ENCODE data around the gene SPATS2.
"Not testable (repeated sequence)": the region's sequence is repeated elsewhere in the genome, so short reads cannot be mapped to it uniquely, and the experiment has no call there.

SPATS2 gene

DNA sequence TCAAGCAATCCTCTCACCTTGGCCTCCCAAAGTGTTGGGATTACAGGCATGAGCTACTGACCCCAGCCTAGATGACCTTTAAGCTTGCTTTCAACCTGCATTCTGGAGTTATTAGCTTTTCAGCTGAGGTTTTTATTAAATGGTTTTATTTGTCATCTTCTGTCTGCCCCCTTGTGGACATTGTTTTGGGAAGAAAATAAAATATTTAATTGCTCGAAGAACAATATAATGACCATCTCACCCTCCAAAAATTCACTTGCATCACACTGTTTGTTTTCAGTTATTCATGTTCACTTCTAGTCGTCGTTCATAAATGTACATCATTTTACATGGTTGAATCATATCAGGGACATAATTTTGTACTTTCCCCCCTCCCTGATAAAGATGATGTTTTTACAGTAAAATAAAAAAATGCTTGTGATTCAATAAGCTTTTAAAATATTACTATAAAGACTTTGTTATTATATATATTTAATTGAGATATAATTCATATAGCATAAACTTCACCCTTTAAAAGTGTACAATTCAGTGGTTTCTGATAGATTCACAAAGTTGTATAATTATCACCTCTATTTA, 10.1 kb upstream of the SPATS2 start:
- FAIRE-seq, result no peak

- no peak for FAIRE-seq
These were observed 8.7 kb upstream of the SPATS2 start for GRCh38 chr12:49358483-49359141.

- FAIRE-seq, result no peak
These were observed 7.6 kb upstream of the SPATS2 start for GRCh38 chr12:49359671-49360070.

DNA sequence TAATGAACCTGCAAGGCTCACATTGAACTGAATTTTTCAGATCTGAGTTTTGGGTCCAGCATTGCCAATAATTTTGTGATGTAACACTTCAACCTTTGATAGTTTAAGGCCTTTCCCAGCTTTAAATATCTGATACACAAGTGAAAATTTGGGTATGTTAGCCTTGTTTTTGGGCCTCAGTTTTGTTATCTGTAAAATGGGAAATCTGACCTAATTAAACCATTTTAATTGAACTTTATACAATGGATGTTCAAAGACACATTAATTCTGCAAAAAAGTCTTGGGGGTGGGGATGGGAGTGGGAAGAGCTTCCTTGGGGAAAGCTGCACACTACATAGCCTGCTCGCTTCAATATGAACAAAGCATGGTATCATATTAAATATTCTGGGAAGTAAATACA, 5.2 kb upstream of the SPATS2 start:
- no peak for FAIRE-seq

- FAIRE-seq, result no peak
These were observed 2.3 kb upstream of the SPATS2 start for GRCh38 chr12:49364989-49365388.

DNA sequence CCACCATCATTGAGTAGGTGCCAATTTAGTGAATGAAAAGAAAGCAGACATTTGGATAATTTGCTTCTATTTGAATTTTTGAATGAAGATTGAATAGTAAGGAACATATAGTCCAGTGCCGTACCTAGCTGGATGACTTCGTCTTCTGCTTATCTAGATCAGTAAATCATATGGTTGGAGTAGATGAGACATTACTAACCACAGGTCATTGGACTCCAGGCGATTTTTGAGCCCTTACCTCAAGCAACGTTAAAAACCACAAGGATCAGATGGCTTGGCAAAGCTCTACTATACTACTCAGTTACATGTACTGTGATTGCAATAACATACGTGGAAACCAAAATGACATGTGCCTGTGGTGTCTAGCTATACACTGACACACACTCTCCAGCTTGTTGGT, 1.7 kb upstream of the SPATS2 start:
- FAIRE-seq, result no peak

DNA sequence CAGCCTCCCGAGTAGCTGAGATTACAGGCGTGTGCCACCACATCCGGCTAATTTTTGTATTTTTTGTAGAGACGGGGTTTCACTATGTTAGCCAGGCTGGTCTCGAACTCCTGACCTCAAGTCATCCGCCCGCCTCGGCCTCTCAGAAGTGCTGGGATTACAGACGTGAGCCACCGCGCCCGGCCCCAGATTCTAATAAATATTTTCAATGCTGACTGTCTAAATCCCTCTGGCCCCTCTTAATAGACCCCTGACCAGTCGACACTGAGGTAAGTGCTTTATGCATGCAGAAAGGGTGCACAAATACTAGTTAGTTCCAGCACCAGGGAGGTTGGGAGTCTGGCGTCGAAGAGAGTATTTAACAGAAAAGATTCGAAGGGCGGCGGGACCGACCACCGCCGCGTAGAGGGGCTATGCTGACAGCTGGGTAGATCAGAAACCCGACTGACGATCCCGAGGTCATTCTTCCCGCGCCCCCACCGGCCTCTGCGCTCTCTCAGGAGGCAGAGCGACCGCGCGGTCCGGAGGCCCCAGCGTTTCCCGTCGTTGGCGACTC, 1.1 kb upstream of the SPATS2 start:
- FAIRE-seq, result no peak

GRCh38 chr12:49366652-49367380, 446 bp upstream of the SPATS2 start:
- FAIRE-seq, result no peak

GRCh38 chr12:49368240-49368600, 958 bp downstream of the SPATS2 start:
- FAIRE-seq, result no peak

- no peak for FAIRE-seq
These were observed 2.3 kb downstream of the SPATS2 start for GRCh38 chr12:49369411-49370145.

DNA sequence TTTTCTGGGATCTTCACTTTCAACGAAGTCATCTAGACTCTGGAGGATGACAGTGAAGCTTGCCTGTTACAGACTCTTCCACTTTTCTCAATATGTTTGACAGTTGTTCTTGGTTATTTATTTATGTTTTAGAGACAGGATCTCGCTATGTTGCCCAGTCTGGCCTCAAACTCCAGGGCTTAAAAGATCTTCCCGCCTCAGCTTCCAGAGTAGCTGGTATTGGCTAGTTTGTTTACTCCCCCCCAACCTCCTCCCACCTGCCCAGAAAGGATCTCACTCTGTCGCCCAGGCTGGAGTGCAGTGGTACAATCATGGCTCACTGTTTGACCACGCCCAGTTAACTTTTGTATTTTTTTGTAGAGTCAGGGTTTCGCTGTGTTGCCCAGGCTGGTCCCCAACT, 3.3 kb downstream of the SPATS2 start:
- no peak for FAIRE-seq

- no peak for FAIRE-seq
These were observed 8.1 kb downstream of the SPATS2 start for GRCh38 chr12:49375406-49375805.

DNA sequence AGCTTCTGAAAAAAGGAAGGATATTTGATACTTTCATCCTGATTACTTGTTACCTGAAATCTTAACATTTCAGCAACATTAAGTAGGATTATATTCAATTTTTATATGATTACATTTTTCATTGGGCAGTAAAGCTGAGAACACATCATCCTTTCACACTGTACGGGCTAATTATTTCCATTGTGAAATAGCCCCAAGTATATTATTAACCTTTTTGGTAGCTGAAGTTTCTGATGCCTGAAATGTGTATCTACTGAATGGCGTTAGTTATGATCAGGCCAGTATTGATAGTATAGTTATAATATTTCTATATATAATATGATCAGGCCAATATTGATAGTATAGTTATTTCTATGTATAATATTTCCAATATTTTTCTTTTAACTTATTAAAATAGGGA, 10.1 kb downstream of the SPATS2 start:
- FAIRE-seq, result no peak

DNA sequence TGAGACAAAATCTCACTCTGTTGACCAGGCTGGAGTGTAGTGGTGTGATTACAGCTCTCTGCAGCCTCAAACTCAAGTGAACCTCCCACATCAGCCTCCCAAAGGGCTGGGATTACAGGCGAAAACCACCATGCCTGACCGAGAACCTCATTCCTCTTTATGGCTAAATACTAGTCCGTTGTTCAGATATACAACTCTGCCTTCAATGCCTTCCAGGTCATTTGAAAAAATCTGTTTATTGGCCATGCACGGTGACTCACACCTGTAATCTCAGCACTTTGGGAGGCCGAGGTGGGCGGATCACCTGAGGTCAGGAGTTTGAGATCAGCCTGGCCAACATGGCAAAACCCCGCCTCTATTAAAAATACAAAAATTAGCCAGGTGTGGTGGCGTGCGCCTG, 12.9 kb downstream of the SPATS2 start:
- FAIRE-seq, result not testable (repeated sequence)

DNA sequence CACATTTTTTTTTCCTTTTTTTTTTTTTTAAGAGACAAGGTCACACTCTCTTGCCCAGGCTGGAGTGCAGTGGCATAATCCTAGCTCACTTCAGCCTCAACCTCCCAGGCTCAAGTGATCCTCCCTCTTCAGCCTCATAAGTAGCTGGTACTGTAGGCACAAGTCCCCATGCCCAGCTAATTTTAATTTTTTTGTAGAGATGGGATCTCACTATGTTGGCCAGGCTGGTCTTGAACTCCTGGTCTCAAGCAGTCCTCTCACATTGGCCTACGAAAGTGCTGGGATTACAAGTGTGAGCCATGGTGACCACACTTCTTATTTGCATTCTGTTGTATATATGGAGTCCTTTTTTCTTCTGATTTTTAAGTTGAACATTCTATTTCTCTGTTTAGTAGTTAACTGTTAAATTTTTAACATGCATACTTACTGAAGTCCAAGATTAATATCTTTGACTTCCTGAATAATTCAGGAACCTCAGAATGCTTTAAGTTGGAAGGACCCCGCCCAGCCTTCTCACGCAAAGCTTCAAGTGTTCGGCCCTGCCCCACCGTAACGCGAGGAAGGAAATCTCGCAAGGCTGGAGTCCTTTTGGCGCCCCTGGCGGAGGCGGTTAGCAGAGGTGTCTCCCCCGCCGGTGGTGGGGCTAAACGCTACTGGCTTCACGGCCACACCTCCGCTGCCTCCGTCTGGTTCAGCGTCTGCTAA, 21.6 kb downstream of the SPATS2 start:
- no peak for FAIRE-seq

DNA sequence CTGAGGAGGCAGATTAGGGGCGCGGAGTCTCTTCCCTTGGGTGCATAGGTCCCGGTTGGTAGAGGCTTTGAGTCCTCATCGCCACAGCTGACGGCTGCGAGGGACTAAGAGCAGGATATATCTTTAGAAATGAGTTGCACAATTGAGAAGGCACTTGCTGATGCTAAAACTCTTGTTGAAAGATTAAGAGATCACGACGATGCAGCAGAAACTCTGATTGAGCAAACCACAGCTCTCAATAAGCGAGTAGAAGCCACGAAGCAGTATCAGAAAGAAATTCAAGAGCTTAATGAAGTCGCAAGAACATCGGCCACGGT, 22.1 kb downstream of the SPATS2 start:
- FAIRE-seq, result no peak

GRCh38 chr12:49397000-49397399, 29.7 kb downstream of the SPATS2 start:
- FAIRE-seq, result no peak

DNA sequence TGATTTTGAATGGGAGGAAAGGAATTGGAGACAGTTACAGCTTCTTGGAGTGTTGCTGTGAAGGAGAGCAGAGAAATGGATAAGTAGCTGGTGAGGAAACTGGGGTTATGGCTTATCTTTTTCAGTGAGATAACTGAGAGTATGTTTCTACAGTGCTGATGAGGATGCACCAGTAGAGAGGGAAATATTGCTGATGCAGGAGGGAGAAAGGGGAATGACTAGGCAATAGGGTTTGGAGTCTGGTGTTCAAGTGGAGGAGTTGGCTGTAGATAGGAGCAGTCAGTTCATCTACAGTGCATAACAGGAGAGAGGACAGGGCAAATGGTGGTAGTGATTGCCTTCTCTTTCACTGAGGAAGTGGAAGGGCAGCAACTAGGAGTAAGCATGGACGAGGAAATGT, 33.0 kb downstream of the SPATS2 start:
- no peak for FAIRE-seq

DNA sequence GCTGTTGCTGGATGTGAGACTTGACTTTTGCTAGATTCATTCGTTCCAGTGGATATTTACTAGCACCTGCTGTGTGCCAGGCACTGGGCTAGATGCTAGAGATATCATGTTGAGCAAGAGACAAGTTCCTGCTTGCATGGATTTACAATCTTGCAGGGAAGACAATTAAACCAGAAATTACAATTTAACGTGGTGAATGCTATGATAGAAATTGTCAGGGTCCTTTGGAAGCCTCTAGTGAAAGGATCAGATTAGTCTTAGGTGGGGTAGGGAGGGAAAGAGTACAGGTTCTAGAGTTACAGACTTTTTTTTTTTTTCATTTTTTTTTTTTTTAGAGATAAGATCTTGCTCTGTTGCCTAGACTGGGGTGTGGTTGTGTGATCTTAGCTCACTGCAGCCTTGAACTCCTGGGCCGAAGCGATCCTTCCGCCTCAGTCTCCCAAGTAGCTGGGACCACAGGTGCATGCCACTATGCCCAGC, 36.7 kb downstream of the SPATS2 start:
- no peak for FAIRE-seq

- FAIRE-seq, result no peak
These were observed 37.7 kb downstream of the SPATS2 start for GRCh38 chr12:49404956-49405355.

DNA sequence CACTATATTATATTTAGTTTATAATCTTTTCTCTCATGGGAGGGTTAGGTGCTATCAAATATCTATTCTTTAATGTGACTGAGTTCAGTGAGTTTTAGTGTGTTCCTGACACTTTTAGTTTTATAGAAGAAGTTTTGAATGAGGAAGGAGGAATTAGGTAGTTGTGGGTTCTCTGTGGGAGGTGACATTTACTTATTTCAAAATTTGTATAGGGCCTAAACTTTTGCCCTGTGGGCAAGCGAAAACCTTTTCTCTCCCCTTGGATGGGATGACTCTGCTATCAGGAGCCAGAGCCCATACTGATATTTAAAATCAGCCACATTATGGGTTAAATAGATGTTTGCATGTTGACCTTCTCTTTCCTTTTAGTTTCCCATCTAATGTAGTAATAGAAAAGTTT, 43.6 kb downstream of the SPATS2 start:
- FAIRE-seq, result no peak

- FAIRE-seq, result no peak
These were observed 45.7 kb downstream of the SPATS2 start for GRCh38 chr12:49413010-49413409.

- FAIRE-seq, result no peak
These were observed 46.5 kb downstream of the SPATS2 start for GRCh38 chr12:49413796-49414195.
